Measurements from ENCODE around the gene HAP1.

The HAP1 gene

GRCh38 chr17:41762391-41762790, 27.9 kb upstream of the HAP1 start:
- H3K4me3 ChIP-seq (ENCODE audit: low read length) = no peak overlapping the region
- TF ChIP-seq CTCF (conservative IDR thresholded peaks at IDR 0.05; ENCODE audit: low read depth, low read length) = no peak
- no peak for DNase-seq (ENCODE audit: low read depth)

- H3K4me3 ChIP-seq (ENCODE audit: low read length) = no peak overlapping the region
- no peak for TF ChIP-seq CTCF (conservative IDR thresholded peaks at IDR 0.05; ENCODE audit: low read depth, low read length)
- no peak for DNase-seq (ENCODE audit: low read depth)
These were observed 26.4 kb upstream of the HAP1 start for GRCh38 chr17:41760878-41761277.

GRCh38 chr17:41758601-41759000, 24.2 kb upstream of the HAP1 start:
- DNase-seq (ENCODE audit: low read depth) = no peak
- no peak overlapping the region for H3K4me3 ChIP-seq (ENCODE audit: low read length)
- no peak for TF ChIP-seq CTCF (conservative IDR thresholded peaks at IDR 0.05; ENCODE audit: low read depth, low read length)

GRCh38 chr17:41754066-41754465, 19.6 kb upstream of the HAP1 start:
- no peak for DNase-seq (ENCODE audit: low read depth)
- TF ChIP-seq CTCF (conservative IDR thresholded peaks at IDR 0.05; ENCODE audit: low read depth, low read length) = no peak
- no peak overlapping the region for H3K4me3 ChIP-seq (ENCODE audit: low read length)

- H3K4me3 ChIP-seq (ENCODE audit: low read length) = no peak overlapping the region
- TF ChIP-seq CTCF (conservative IDR thresholded peaks at IDR 0.05; ENCODE audit: low read depth, low read length) = no peak
- DNase-seq (ENCODE audit: low read depth) = no peak
These were observed 16.8 kb upstream of the HAP1 start for GRCh38 chr17:41751288-41751687.

GRCh38 chr17:41750862-41751261, 16.4 kb upstream of the HAP1 start:
- H3K4me3 ChIP-seq (ENCODE audit: low read length) = no peak overlapping the region
- no peak for DNase-seq (ENCODE audit: low read depth)
- TF ChIP-seq CTCF (conservative IDR thresholded peaks at IDR 0.05; ENCODE audit: low read depth, low read length) = no peak

- DNase-seq (ENCODE audit: low read depth) = no peak
- no peak for TF ChIP-seq CTCF (conservative IDR thresholded peaks at IDR 0.05; ENCODE audit: low read depth, low read length)
- no peak overlapping the region for H3K4me3 ChIP-seq (ENCODE audit: low read length)
These were observed 13.8 kb upstream of the HAP1 start for GRCh38 chr17:41748275-41748674.
